HG03139 (cell line): ENCODE data around the gene HASPIN.
A peak's percentile ranks its signal among the peaks of the same experiment; 100 is the strongest.

Experiments used
- ATAC-seq: cut with Tn5 transposase; IDR thresholded peaks from one replicate; pipeline ENCODE4 v1.9.1; 2021; ENCODE audit not compliant: unreplicated experiment

The HASPIN gene

DNA sequence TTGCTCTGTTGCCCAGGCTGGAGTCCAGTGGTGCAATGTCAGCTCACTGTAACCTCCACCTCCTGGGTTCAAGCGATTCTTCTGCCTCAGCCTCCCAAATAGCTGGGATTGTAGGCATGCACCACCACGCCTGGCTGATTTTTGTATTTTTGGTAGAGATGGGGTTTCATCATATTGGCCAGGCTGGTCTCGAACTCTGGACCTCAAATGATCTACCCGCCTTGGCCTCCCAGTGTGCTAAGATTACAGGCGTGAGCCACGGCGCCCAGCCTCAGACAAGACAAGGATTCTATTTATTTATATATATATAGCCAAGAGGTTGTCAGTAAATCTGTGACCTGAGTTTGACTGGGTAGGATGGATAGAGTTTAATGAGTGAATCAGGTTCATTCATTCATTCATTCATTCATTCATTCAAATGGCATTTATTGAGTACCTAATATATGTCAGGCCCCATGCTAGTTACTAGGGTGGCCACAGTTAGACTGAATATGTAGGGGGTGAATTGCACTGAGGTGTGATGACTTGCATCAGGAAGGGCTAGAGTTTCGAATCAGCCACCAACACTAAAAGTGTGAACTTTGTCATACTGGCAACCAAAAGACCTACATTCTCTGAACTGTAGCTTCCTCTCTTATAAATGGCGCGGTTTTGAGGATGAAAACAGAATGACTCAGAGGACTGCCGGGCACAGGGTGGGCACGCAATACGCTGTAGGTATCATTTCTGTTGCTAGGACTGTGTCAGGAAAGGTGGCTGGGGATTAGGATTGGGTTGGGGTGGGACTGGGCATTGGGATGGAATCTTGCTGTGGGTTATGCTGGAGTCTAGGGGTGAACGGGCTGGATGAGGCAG, 39.4 kb downstream of the HASPIN start:
- ATAC-seq = peak; percentile 52

DNA sequence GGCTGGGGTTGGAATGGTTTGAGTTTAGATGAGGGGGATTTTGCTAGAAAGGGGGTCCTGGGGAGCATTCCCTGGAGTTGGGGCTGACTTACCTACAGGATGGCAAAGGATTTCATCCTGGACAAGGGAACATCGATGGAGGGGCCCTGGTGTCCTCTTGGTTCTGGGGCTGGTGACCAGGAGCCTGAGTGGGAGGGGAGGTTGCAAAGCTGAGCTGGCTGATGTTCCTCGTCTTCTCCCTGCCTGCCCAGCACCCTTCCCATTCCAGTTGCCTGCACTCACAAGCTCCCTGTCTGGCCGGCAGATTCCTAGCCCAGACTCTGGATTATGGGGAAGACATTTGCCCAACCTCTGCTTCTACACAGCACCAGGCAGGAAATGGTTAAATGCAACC, 40.1 kb downstream of the HASPIN start:
- no peak for ATAC-seq

DNA sequence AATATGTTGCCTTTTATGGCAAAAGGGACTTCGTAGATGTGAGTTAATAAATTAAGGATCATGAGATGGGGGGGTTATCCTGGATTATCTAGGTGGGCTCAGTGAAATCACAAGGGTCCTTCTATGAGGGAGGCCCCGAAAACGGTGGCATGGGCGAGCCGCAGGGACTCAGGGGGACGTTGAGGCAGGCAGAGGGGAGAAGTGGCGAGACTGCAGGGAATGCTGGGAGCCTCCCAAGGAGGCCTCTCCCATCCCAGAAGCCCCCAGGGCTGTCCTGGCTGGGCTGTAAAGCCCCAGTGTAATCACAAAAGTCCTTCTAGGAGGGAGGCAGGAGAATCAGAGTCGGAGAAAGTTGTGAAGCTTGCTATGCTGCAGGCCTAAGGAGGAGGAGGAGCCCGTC, 42.3 kb downstream of the HASPIN start:
- ATAC-seq = no peak

DNA sequence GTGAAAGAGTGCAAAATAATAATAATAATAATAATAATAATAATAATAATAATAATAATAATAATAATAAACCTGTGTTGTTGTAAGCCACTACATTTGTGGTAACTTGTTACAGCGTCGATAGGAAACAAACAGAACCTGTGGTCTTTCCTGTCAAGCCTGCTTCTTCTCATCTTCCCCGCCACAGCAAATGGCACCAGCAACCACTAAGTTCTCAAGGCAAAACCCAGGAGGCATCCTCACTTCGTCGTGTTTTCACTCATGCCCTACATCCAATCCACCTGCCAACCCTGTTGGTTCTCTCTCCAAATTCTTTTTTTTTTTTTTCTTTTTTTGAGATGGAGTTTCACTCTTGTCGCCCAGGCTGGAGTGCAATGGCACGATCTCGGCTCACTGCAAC, 43.1 kb downstream of the HASPIN start:
- ATAC-seq = no peak

DNA sequence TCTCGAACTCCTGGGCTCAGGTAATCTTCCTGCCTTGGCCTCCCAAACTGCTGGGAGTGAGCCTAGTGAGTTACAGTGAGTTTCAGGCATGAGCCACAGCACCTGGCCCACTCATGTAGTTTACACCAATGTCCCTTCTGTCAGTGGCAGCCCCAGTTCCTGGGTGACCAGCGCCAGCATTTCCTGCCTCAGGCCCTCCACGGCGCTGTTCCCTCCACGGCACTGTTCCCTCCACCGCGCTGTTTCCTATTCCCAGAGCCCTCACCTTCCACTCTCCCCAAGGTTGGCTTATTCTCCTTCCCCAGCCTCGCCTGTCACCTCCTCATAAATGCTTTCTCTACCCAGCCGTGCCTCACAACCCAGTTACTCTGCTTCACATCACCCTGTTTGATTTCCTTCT, 44.6 kb downstream of the HASPIN start:
- no peak for ATAC-seq

DNA sequence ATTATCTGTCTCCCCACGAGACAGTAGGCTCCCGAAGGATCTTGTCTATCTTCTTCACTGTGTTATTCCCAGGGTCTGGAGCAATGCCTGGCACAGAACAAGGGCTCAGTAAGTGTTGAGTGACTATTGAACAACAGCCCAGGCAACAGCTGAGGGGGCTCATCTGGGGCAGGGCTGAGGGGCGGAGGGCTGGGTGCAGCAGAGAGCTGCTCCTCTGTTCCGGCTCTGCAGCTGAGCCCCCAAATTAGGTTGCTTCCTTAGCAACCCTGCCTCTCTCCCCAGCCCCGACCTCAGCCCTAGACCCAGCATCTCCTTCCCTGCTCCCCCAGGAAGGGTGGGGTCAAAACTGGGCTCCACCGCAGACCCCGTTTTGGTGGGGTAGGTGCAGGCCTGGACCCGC, 45.1 kb downstream of the HASPIN start:
- ATAC-seq = no peak

DNA sequence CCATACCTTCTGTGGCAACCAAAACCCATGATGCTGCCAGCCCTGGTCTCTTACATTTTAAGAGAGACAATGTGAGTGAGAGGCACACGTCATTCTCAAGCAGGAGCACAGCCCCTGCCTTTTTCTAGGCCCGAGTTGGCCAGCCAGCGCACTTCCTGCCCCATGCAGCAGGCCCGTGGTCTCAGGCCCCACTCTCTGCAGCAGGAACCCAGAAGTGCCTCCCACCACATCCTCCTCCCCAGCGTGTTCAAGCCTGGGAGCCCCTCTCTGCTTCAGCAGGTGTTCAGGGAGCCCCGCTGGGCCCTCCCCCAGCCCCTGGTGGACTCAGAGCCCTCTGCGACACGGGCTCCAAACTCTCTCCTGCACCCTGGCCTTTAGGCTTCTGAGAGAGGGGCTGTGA, 46.8 kb downstream of the HASPIN start:
- ATAC-seq = no peak

DNA sequence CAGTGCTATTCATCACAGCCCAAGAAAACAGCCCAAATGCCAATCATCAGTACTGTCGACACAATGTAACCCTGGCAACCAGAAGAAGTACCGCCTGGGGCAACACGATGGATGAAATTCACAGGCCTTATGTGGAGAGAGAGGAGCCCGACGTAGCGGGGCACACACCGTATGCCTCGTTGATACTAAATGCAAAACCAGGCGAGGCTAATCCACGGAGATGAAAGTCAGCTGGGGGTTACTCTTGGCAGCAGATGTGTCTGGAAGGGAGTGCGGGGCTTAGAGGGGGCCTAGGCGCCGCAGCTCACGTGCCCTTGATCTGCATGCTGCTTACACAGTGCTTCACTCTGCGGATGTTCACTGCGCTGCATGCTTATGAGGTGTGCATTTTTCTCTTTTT, 47.4 kb downstream of the HASPIN start:
- no peak for ATAC-seq

DNA sequence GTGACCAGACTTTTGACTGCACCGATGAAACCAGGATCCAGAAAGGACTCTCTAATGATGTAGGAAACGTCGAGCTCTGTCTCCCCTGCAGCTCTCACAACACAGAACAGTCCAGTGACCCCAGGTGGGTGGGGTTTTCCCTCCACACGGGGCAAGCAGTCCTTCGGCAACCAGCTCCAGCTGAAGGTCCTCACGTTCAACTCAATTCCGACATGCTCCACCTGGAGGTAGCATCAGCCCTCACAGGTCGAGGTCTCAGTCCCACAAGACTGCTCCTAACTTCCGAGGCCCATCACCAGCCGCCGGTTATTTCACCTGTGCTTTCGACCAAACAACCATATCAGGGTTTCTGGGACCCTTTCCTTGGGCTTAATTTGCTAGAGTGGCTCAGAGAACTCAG, 49.1 kb downstream of the HASPIN start:
- no peak for ATAC-seq

DNA sequence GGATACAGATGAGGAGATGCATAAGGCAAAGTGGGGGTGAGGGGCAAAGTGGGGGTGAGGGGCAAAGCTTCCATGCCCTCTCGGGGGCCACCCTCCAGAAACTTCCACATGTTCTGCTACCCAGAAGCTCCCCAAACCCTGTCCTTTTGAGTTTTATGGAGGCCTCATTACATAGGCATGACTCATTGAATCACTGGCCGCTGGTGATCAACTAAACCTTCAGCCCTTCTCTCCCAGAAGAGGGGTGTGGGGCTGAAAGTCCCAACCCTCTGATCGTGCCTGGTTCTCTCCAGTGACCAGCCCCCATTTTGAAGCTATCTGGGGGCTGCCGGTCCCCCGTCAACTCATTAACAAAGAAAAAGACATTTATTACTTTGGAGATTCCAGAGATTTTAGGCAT, 49.8 kb downstream of the HASPIN start:
- no peak for ATAC-seq

DNA sequence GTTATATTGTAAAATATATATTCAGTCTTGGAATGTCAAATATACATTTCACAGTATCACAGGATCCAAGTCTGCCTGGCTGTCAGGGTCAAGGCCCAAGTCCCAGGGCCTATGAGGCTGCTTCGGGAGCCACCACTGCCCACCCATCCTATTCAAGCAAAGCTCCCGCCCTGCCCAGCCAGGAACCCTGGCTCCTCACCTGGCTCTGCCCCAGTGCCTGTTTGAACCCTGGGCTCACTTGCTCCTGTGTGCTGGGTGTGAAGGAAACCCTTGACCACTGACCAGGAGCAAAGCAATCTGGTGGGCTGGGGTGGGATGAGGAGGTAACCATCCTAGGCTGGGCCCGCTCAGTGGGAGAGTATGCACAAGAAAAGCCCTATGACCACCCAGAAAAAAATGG, 50.3 kb downstream of the HASPIN start:
- no peak for ATAC-seq
